GM21526 (cell line): Measurements from ENCODE around the gene TEDDM1.
A peak's percentile ranks its signal among the peaks of the same experiment; 100 is the strongest.

Experiments used
- ATAC-seq: cut with Tn5 transposase; IDR thresholded peaks from one replicate; pipeline ENCODE4 v1.9.1; 2021; ENCODE audit warnings: moderate library complexity; ENCODE audit not compliant: unreplicated experiment, low FRiP score

The TEDDM1 gene

DNA sequence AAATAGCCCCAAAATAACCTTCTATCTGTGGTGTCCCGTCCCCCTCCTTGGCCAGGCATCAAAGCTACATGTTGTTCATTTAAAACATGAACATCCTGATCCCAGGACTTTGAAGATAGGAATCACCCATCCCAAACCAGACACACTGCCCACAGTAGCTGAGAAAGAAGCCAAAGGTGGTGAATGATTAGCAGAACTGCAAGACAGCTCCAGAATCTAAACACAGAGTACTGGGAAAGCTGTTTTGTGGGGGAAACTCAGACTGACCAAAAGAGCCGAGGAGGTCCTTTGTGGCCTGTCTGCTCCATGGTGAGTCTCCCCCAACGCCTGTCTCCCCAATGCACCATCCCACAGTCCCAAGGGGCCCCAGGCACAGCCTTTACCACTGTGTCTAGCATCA lies 7.3 kb upstream of the TEDDM1 start:
- ATAC-seq, result no peak

DNA sequence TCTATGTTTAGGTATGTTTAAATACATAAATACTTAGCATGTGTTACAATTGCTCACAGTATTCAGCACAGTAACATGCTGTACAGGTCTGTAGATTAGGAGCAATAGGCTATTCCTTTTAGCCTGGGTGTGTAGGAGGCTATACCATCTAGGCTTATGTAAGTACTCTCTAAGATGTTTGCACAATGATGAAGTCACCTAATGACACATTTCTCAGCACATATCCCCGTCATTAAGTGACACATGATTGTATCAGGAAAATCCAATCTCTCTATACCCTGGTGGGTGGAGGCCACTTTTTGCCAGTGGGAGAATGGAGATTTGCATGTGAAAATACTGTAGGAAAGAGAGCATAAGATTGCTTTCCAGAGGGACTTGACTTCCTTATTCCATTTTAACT lies 5.5 kb upstream of the TEDDM1 start:
- no peak for ATAC-seq

DNA sequence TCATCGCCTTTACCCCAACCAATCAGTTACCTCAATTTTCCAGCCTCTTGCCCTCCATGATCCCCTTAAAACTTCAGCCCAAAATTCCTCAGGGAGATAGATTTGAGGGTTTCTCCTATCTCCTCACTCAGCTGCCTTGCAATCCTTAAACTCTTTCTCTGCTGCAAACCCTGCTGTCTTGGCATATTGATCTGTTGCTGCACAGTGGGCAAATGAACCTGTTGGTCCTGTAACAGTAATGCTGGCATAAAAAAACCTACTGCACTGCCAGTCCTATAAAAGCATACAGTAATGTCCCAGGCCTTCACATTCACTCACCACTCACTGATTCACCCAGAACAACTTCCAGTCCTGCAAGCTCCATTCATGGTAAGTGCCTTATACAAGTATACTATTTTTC lies 5.1 kb upstream of the TEDDM1 start:
- no peak for ATAC-seq

DNA sequence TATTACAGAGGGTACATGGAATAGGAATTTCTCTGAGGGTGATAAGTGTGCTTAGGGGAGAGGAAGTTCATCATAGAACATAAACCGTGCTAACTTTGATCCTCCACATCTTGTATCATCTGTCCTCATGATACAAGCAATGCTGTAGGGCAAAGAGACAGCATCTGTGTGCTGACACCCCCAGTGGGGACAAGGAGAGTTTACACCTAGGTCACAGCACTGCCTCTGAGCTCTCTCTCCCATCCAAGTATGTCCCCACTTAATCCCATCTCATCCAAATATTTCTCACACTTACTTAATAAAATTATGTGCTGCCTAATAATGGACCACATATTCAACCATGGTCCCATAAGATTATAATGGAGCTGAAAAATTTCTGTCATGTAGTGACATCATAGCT lies 4.3 kb upstream of the TEDDM1 start:
- no peak for ATAC-seq

DNA sequence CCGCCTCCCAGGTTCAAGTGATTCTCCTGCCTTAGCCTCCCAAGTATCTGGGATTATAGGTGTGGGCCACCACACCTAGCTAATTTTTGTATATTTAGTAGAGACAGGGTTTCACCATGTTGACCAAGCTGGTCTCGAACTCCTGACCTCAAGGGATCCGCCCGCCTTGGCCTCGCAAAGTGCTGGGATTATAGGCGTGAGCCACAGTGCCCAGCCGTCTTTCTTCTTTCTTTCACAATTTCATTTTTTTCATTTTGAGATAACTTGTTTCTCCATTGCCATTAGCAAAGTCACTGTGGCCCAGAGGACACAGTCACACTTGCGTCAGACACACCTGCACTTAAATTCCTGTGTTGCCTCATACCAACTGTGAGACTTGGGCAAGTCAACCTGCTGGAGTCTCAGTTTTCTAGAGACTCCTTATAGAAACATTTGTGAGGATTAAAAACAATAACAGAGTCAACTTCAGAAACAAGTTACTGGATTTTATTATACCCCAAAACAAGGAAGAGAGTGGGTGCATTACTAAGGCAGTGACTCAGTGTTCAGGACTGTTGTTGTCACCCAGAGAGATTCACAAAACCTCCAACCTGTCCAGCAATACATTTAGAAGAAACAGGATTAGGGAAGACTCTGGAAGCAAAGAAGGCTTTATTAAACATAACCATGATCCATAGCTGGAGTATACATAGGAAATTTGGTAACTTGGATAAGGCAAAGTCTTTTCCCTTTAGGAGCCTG lies 2.6 kb downstream of the TEDDM1 start:
- ATAC-seq, result no peak

DNA sequence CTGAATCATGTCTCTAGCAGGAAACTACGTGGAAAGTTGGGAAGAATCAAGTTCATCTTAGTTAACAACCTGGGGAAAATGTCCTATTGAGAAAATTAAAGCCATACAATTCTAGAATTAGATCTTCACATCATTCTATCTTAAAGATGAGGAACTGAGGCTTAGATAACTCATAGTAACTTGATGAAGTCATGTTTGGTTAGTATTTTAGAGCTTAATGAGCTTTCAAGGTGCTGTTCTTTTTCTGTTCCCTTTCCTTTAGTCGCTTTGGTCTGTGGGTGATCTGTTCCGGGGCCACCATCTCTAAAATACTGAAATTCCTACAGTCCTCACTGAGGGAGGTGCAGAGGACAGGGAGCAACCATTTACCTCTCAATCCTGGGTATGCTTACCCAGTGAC lies 4.6 kb downstream of the TEDDM1 start:
- no peak for ATAC-seq

DNA sequence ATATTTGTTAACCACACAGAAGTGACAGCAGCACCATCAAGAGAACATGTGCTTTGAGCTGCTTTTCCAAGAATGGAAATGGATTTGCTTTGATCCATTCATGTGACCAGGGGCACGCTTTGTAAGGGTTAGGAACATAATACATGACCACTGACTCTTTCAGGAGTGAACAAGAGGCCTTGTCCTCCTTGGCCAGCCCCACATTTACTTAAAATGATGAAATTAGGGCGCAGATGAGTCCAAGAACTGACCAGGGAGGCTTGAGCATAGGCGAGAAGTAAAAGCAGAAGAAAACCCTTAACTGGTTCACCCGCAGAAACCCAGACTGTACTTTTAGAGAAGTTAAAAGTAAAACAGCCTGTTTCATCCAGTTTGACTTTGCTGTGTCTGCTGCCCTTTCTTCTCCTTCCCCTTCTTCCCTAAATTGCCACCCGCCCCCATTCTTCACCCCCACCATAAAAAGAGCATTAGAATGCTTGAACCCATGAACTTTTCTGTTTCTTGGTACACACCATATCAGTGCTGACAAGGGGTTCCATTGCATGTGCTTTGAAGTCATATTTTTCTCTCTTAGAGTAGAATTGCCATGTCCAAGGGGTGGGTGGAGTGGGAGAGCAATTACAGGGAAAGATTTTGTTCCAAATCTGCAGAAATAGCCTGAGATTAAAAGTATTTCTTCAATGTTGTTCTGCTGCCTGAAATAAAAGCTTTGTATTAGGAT lies 6.3 kb downstream of the TEDDM1 start:
- ATAC-seq, result no peak

DNA sequence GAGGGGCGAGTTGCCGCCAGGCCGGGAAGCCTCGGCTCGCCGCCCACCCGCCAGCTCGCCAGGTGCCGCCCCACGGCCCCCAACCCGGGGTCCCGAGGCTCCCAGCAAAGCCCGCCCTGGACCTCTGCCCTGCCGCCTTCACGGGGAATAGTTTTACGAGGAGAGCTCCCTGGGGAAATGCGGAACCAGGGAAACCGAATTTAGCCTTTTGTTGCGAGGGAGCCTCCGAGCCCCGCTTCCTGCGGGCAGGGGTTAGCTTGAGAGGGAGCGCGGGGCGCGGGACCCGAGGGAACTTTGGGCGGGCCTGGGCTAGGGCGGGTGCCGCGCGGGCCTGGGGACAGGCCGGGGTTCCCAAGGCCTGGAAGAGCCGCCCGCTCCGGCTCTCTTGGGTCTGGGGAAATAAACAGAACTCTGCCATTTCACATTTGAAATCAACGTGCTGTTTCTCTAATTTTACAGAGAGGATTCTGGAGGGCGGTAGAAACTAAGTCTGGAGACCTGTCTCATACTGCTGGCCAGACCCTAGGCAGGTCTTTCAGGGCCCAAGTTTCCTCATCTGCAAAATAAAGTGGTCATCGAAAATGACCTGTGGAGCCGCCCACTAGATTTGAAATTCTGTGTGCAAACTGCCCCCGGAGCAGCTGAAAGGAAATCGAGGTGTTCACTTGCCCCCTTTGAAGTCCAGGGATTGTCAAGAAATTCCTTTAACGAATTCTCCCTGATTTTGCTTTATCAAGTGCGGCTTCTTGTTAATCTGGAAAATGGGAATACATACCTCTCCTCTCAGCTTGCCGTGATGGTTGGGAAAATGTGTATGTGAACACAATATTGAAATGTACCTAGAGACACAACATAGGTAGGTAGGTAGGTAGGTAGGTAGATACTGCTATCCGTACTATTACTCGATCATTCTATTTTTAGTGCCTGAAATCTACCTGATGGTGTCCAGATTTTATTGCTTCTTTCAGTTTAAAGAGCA lies 8.1 kb downstream of the TEDDM1 start:
- ATAC-seq, result no peak

DNA sequence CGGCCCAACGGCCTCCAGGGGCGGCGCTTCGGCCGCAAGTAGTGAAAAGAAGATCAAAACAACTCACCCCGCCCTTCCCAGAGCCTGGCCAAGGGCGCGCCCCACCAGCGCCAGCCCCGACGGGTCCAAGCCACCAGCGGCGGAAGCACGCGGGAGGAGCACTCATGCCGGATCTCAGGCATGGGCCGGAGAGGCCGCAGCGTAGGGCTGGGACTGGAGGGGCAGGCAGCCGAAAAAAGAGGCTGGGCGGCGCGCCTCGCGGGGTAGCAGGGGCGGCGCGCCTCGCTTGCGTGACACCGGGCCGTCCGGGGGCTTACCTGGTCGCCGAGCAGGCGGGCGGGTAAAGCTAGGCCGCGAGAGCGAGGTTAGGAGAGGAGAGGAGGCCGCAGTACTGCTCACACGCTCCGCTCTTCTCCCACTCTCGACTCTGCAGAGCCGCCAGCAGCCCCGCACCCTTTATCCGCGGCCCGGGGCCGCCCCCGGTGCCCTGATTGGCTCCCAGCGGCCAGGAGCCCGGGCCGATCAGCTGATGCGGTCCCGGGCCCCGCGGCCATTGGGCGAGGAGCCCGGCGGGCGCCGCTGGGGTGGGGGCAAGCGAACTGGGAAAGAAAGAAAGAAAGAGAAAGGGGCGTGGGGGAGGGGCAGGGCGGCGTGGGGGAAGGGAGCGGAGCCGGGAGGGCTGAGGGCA lies 9.0 kb downstream of the TEDDM1 start, which contains the start of gene GLUL:
GLUL (minus strand) TSS at position 429 of the 688 bp plus-strand sequence. CDS start 3,053 bp downstream, outside the sequence.
- peak; percentile 65 for ATAC-seq

DNA sequence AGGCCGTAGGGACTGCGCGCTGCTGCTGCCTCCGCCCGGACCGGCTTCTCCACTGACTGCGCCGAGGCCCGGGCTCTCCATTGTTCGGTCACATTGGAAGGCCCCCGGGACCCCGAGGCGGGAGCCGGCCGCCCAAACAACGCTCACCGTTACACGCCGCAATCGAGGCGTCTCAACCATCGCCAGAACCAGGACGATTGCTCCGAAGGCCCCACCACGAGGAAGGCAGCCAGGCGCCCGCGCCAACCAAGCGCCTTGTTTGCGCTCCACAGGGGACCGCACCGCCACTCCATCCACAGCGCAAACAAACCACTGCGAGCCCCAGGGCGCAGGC lies 9.5 kb downstream of the TEDDM1 start:
- peak; percentile 1 for ATAC-seq

DNA sequence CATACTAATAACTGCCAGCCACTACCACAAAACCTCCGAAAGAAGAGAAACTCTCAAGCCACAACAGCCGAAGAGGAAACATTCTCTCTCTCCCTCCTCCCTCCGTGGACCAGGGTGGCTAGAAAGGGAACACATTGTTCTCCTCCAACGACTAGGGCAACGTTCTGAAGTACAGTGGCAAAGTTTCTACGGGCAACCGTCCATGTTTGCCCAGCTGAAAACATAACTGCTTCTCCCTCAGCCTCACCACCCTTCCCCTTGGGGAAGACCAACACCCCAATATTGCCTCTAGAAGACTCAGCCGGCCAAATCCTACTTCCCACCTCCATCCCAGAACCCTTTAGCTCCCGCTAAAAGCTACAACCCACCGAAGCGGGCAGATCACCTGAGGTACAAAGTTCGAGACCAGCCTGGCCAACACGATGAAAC lies 10.8 kb downstream of the TEDDM1 start:
- no peak for ATAC-seq

DNA sequence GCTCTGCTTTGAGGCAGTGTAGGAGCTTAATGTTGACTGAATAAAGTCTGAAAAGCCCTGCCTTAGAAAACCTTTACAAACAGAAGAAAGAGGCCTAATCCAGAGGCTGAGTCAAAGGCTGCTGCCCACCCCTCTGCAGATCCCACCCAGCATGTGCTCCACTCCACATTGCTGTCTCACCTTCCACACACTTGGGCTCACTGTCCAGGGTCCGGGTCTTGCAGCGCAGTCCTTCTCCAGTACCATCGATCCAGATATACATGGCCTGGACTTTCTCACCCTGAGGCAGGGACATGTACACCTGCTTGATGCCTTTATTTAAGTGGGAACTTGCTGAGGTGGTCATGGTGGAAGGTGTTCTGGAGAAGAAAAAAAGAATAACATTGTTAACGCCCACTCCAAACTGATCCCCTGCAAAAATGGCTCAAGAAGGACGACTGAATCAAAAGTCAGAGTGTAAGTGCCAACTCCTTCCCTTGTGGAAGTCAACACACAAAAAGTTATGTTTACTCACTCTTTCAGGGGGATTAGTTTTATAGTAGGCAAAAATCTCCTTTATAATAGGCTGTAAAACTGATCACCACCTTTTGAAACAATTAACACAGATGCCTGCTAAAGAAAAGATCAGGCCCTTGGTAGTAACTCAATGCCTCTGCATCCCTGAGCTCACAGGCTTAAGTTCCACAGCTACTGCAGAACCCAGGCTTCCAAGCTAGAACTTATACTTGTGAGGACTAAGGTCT lies 11.9 kb downstream of the TEDDM1 start:
- ATAC-seq, result no peak

DNA sequence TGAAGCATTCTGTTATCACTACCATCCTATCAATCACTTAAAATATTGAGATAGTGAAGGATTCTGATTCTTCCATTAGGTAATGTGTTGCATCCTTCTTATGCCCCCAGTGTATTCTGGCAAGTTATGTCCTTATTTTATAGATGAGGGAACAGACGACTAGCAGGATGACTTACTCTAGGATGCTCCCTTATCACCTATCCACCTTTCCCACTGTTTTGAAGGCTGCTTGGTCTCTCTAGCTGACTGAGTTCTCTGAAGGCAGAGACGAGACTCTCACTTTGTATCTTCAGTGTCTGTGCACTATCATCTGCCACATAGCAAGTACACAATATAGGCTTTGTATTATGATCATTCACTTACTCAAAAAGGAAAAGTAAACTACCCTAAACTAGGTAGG lies 12.9 kb downstream of the TEDDM1 start:
- ATAC-seq, result no peak

DNA sequence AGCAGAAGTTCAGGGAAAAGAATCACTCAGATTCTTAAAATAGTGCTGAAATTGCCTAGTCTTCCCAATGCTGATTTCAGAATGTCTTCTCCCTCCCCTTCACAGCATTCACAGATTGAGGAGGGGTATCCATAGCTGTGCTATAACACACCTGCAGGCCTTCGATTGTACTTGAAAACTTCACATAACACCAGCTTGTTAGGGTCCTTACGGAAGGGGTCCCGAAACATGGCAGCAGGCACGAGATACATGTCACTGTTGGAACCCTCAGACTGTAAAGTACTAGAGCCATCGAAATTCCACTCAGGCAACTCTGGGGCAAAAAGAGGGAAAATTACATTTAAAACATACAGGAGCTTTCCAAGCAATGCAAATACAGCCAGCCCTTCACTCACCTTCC lies 13.5 kb downstream of the TEDDM1 start:
- no peak for ATAC-seq

DNA sequence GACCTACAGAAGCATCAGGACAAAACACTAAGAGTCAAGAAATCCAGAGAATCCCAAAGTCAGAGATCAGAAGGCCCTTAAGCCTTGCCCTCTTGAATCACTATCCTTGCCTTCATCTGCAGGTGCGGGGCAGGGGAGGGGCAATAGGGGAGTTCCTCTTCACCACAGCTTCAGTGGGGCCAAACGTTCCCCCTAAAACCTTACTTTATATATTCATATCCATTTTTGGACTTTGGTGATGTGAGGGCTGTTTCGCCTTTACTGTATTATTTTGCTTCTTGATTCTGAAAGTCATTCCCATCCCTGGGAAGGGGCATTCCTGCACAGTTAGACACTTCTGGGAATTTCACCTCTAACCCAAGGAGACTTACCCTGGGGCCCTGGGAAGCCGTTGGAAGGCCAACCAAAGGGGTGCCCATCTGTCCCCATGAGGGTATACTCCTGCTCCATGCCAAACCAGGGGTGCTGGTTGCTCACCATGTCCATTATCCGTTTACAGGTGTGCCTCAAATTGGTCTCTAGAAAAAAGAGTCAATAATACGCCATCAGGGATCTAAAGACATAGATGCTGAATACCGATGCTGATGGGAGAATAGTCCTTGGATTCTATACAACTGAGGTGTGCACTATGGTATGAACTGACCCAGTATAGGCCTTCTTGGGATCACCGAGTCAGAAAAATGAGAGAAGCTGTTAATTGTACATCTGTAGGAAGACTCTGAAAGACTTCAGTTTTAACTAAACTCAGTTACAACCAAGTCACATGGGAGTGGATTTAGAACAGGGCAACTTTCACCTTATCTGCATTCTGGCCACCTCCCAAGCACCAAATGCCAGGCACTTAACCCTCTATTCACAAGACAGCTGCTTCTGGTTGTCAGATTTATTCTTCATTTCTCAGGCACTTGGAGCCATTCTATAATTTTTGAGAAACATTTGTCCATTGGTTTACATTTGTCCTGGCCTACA lies 14.3 kb downstream of the TEDDM1 start:
- no peak for ATAC-seq

DNA sequence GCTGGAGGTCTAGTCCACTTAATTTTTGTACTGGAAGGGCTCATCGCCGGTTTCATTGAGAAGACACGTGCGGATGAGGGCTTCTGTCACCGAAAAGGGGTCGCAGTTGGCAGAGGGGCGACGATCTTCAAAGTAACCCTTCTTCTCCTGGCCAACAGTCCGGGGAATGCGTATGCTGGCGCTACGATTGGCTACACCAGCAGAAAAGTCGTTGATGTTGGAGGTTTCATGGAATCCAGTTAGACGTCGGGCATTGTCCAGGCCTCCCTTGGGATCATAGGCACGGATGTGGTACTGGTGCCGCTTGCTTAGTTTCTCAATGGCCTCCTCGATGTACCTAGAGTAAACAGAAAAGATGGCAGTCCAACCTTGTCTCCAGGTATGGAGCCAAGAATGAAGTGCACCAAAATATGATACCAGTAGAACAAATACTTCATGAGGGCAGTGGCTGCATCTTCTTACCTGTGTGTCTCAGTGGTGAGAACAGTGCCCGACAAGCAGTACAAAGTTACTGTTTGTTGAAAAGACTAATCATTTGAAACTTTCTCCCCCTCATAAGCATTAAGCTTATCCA lies 16.0 kb downstream of the TEDDM1 start:
- no peak for ATAC-seq

DNA sequence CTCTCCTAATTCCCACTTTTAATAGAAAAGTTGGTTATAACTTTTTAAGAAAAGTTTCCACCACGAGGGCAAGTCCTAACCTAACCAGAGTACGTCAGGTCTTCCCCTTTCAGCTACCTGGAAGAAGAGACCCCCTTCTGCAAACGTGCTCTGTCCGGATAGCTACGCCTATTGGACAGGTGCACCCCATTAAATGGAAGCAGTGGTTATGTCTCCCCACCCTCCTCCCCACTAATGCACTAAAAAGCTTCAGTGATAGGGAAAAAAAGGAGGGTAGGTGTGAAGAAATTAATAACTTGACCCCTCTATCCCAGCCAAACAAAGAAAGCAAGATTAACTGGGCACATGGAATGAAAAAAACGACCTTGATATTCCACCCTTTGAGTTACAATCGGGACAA lies 16.5 kb downstream of the TEDDM1 start:
- no peak for ATAC-seq

DNA sequence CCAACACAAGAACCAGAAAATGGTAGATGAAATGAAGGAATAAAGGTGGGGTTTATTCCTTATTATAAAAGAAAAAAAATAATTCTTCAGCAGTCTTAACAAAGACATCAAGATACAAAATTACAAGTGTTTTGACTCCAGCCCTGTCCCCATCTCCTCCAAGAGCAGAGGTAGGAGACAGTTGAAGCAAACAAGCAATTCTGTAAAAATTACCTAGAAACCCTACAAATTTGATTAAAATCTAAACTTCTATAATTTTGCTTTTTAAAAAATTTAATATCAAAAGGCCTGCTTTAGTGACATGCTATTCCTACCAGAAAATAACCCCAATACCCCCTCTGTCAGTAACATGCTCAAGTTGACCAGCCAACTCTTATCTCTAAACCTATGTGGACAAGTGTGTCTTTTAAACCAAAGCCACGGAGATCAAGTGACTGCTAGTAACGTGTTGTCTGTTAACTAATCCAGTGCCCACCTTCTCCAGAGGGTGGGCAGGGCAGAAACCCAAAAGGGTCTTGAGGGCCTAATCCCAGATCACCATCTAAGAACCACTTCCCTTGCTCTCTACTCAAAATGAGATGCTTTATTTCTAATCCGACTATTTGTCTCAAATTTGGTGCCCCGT lies 17.3 kb downstream of the TEDDM1 start:
- ATAC-seq, result no peak
